BJ (cell line): Measurements from ENCODE around the gene ADAMTS14. TPM values are rescaled to one million over a fixed set of nuclear protein-coding genes. Genes with fewer than 3 reads are reported as not detected.

Source experiments
- CTCF ChIA-PET: fragments of 350-600 bp; formaldehyde crosslinking; extraction: SDS; loops from one replicate; lab custom pipeline; 2021; ENCODE audit warnings: antibody characterized with exemption, inconsistent platforms; lab: Yijun Ruan, JAX
- POLR2A ChIA-PET: fragments of 300-600 bp; sonication (Branson Sonifier 250); formaldehyde crosslinking; extraction: SDS; loops from one replicate; lab custom pipeline; 2021; ENCODE audit warnings: antibody characterized with exemption; lab: Charles Lee
- DNase-seq: peaks from one replicate; pipeline ENCODE4 v3.0.0-alpha.2; 2011; ENCODE audit warnings: low read depth
- H3K27me3 ChIP-seq: 2 replicates; pipeline ENCODE4 v1.6.0; 2011; ENCODE audit warnings: low read length; ENCODE audit not compliant: control insufficient read depth, insufficient read depth
- H3K36me3 ChIP-seq: 2 replicates; pipeline ENCODE4 v1.5.1; 2011; ENCODE audit warnings: low read length; ENCODE audit not compliant: control insufficient read depth, insufficient read depth
- H3K4me3 ChIP-seq: 2 replicates; pipeline ENCODE4 v1.5.1; 2011; ENCODE audit warnings: low read depth, mild to moderate bottlenecking, control low read depth, low read length
- CTCF ChIP-seq: IDR thresholded peaks from 2 replicates; pipeline ENCODE4 v1.5.1; 2011; ENCODE audit warnings: low read depth, mild to moderate bottlenecking, control low read depth, inconsistent platforms, low read length, moderate library complexity; ENCODE audit not compliant: insufficient read depth
- polyA plus RNA-seq: library from polyadenylated mRNA; depleted of rRNA; stranded (reverse); fragments of >200 nt; gene quantifications from 2 replicates; pipeline ENCODE4 v1.2.3, GENCODE V29; 2011

The ADAMTS14 gene
- polyA plus RNA-seq, 1 experiment, result 3.3 TPM

GRCh38 chr10:70751991-70752390 is 79.7 kb downstream of the ADAMTS14 start:
- no peaks in the 10 kb centered on the region for H3K27me3 ChIP-seq
- no peaks in the 10 kb centered on the region for H3K36me3 ChIP-seq
- ChIA-PET POLR2A (no interaction called here), CTCF (no interaction called here)
- H3K4me3 ChIP-seq, result no peak overlapping the region
- DNase-seq, result no peak
- no peak for TF ChIP-seq CTCF

- ChIA-PET CTCF (interaction anchor here (1.3 to 12.5 kb wide), 2 partner anchors 11 to 201 kb away, joined by 3 to 171 read pairs; no protein-coding TSS in a partner anchor), POLR2A (no interaction called here)
- Histone ChIP-seq H3K27me3 (no peaks in the 10 kb centered on the region), H3K4me3 (no peak overlapping the region), H3K36me3 (no peaks in the 10 kb centered on the region)
- TF ChIP-seq CTCF, result no peak
- DNase-seq, result no peak
Observed at GRCh38 chr10:70752571-70752970, 80.3 kb downstream of the ADAMTS14 start.

GRCh38 chr10:70753026-70753663 is 80.8 kb downstream of the ADAMTS14 start:
- no peak for TF ChIP-seq CTCF
- Histone ChIP-seq H3K27me3 (no peaks in the 10 kb centered on the region), H3K4me3 (no peak overlapping the region), H3K36me3 (no peaks in the 10 kb centered on the region)
- DNase-seq, result no peak
- CTCF ChIA-PET, result interaction anchor here (0.6 to 12.5 kb wide), 8 partner anchors 9 to 292 kb away, joined by 3 to 171 read pairs (median 4); no protein-coding TSS in a partner anchor
- POLR2A ChIA-PET, result no interaction called here

- H3K36me3 ChIP-seq, result no peaks in the 10 kb centered on the region
- POLR2A ChIA-PET, result interaction anchor here (0.7 to 1.3 kb wide), 2 partner anchors 39 to 202 kb away, joined by 3 to 4 read pairs; no protein-coding TSS in a partner anchor
- no peak overlapping the region for H3K4me3 ChIP-seq
- H3K27me3 ChIP-seq, result no peaks in the 10 kb centered on the region
- DNase-seq, result no peak
- CTCF ChIA-PET, result interaction anchor here (0.6 to 12.5 kb wide), 10 partner anchors 10 to 293 kb away, joined by 3 to 171 read pairs (median 4); no protein-coding TSS in a partner anchor
- TF ChIP-seq CTCF, result no peak
Observed at GRCh38 chr10:70753841-70754621, 81.7 kb downstream of the ADAMTS14 start.
